ENCODE measurements around the gene ACYP1. TPM values are rescaled to one million over a fixed set of nuclear protein-coding genes. Genes with fewer than 3 reads are reported as not detected.

Gene ACYP1
- 35.9 and 37.1 TPM in 2 replicates for total RNA-seq
- long read RNA-seq, partial matches to known transcripts: 0 of 3 reads
- long read RNA-seq, other reads (novel, unspliced or antisense): 2 of 3 reads

- Mint-ChIP-seq H3K4me3 (peak within 1 kb of the TSS; percentile 99), H3K27me3 (ENCODE audit: low read depth) (no peaks in the 10 kb centered on the region), H3K4me1 (peaks cover 20% of the 10 kb centered on the region), H3K36me3 (ENCODE audit: low read depth) (peaks cover 17% of the 10 kb centered on the region), H3K27ac (ENCODE audit: unreplicated experiment) (peak within 1 kb of the TSS; percentile 94), H3K9me3 (no peaks in the 10 kb centered on the region)
- no peak for TF ChIP-seq CTCF (conservative IDR thresholded peaks at IDR 0.05)
- peak; percentile 93 for DNase-seq (ENCODE audit: low read depth, low spot score)
Measured at GRCh38 chr14:75063491-75064204, at the start of gene ACYP1. Gene ACYP1 (minus strand): TSS chr14:75064024. CDS start chr14:75063553, 471 bp downstream.

- H3K27me3 Mint-ChIP-seq (ENCODE audit: low read depth): no peaks in the 10 kb centered on the region
- no peak overlapping the region for H3K4me3 Mint-ChIP-seq
- H3K27ac Mint-ChIP-seq (ENCODE audit: unreplicated experiment): no peak overlapping the region
- peaks cover 8% of the 10 kb centered on the region for H3K36me3 Mint-ChIP-seq (ENCODE audit: low read depth)
- no peak for TF ChIP-seq CTCF (conservative IDR thresholded peaks at IDR 0.05)
- DNase-seq (ENCODE audit: low read depth, low spot score): no peak
- H3K9me3 Mint-ChIP-seq: no peaks in the 10 kb centered on the region
- H3K4me1 Mint-ChIP-seq: no peaks in the 10 kb centered on the region
Measured at GRCh38 chr14:75109877-75110276, 46.1 kb upstream of the ACYP1 start.

DNA sequence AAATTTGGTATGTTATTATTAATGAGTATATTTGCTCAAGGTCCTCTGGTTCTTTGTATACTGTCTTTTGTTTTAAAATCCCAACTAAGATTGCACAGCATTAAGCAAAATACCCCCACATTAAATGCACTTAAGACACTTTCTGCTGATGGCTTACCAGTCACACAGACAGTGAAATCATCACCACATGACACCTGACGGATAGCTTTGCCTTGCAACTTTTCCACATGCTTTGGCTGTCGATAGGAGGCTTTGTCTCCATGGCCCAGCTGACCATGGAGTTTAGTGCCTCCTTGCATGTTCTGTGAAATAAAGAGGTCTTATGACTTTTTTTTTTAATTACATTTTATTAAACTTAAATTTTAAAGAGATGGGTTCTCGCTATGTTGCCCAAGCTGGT lies 43.4 kb upstream of the ACYP1 start:
- Mint-ChIP-seq H3K36me3 (ENCODE audit: low read depth) (peaks cover 16% of the 10 kb centered on the region), H3K4me3 (no peak overlapping the region), H3K4me1 (no peaks in the 10 kb centered on the region), H3K9me3 (no peaks in the 10 kb centered on the region), H3K27me3 (ENCODE audit: low read depth) (no peaks in the 10 kb centered on the region), H3K27ac (ENCODE audit: unreplicated experiment) (no peak overlapping the region)
- no peak for DNase-seq (ENCODE audit: low read depth, low spot score)
- no peak for TF ChIP-seq CTCF (conservative IDR thresholded peaks at IDR 0.05)

DNA sequence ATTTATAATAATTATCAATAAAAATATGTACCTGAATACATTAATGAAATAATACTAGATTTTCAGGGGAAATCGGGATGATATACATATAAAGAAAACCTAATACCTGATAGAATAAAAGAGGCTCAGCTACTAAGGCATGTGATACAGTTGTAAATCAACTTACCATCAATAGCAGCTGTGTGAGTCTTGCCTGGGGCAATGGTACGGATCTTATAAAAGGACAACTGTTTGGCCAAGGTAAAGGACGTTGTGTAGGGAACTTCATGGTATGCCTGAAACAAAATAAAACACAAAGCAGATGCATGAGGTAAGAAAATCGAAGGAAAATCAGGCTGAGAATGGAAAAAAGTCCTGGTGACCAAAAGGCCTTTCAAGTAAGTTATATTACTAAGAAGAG lies 37.7 kb upstream of the ACYP1 start:
- no peaks in the 10 kb centered on the region for H3K27me3 Mint-ChIP-seq (ENCODE audit: low read depth)
- no peak overlapping the region for H3K27ac Mint-ChIP-seq (ENCODE audit: unreplicated experiment)
- no peak overlapping the region for H3K4me3 Mint-ChIP-seq
- no peak for DNase-seq (ENCODE audit: low read depth, low spot score)
- peaks cover 16% of the 10 kb centered on the region for H3K36me3 Mint-ChIP-seq (ENCODE audit: low read depth)
- peaks cover 4% of the 10 kb centered on the region for H3K4me1 Mint-ChIP-seq
- TF ChIP-seq CTCF (conservative IDR thresholded peaks at IDR 0.05): no peak
- H3K9me3 Mint-ChIP-seq: no peaks in the 10 kb centered on the region

DNA sequence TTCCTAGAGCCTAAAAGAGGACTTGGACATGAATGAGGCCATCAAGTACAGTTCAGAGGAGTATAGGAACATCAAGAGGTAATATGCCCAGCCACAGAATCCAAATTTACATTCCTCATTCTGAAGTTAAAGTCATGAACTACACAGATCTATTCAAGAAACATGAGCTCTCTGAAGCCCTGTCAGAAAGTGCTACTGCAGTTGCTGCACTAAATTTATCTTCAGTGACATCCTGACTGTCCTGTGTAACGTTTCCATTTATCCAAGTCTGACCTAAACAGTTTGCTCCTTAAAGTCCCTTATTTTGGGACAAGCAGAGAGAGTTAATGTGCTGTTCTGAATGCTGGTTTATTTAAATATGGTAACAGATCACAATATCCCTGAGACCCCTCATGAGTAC lies 34.9 kb upstream of the ACYP1 start:
- Mint-ChIP-seq H3K4me1 (peaks cover 4% of the 10 kb centered on the region), H3K4me3 (no peak overlapping the region), H3K27ac (ENCODE audit: unreplicated experiment) (no peak overlapping the region), H3K27me3 (ENCODE audit: low read depth) (no peaks in the 10 kb centered on the region), H3K36me3 (ENCODE audit: low read depth) (peaks cover 19% of the 10 kb centered on the region), H3K9me3 (no peaks in the 10 kb centered on the region)
- TF ChIP-seq CTCF (conservative IDR thresholded peaks at IDR 0.05): no peak
- DNase-seq (ENCODE audit: low read depth, low spot score): no peak
